RPMI8226 (cell line): ENCODE measurements around the gene TBPL1.
"Not testable (repeated sequence)": the region's sequence is repeated elsewhere in the genome, so short reads cannot be mapped to it uniquely, and the experiment has no call there.

Source experiments
- DNase-seq: peaks from one replicate; pipeline ENCODE4 v3.0.0-alpha.2; 2015

Gene TBPL1

GRCh38 chr6:133954657-133955576, 1.9 kb downstream of the TBPL1 start:
- no peak for DNase-seq

DNA sequence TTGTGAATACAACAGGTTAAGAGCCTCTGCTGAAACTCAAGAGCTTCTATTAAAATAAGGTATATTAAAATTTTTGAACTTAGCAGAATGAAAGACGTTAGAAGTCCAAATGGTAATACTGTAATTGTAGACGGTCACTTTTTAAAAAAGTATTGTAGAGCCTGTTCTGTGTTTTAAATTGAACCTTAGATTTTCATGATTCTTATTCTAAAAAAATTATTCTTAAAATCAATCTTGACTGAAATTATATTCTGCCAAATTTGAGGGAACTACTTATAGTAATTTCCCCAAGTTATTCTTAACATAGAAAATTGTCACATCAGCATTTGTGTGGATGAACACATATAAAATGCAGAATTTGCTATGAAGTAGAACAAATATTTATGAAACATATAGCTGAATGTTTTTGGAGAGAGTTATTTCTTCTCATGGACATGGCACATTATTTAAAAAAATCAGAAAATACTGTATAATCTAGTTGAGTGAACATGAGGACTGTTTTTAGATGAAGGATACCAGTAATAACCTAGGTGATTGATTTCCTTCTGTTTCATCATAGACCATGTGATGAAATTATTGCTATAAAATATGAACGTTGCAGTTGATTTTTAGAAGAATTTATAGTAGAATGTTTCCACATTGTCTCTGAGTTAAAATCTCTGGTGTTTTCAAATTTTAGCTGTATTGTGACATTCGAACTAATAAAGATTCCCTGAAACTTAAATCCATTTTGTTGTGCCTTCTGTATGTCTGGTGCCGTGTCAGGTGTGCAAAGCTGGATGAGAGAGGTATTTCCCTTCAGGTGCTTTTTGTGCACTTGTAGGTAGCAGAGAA, 2.8 kb downstream of the TBPL1 start:
- DNase-seq: no peak

DNA sequence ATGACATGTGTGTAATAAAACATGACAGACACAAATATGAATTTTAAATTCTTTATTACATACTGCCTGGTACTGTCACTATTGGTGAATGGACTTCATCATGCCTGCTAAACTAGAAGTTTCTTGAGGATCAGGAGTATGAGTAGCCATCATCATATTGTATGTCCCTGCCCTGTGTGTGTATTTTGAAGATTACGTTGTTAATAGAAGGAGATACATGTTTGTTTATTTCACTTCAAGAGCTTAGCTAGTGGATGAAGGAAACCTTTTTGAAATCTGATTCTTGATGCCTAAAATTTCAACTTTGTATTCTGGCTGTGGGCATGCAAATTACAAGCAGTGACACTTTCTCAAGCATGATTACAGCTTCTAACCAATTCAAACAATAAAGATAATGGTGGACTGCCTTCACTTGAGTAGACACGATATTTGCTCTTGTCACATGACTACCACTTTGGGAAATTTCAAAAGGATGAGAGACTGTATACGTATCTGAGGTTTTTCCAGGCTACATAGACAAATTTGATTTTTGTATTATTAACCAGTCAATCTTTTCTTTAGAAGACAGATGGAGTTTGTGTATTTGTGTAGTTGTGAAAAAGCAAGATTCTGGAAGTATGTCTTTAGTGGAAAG, 3.5 kb downstream of the TBPL1 start:
- DNase-seq: no peak

DNA sequence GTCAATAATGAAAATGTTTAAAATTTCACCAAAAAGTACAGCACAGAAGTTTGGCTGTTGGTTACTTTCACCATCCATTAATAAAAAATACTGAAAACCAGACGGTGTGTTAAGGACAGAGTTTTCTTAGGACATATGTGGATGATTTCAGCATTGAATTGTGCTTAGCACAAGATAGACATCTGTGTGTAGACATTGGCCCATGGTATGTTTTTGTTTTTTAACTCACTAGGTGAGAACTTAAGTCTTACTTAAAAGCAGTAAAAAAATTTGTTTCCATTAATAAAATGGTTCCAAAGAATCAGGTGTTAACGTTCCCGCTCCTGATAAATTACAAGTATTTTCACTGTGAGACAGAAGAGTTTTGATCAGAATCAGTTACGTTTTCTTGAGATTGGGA, 4.2 kb downstream of the TBPL1 start:
- no peak for DNase-seq

GRCh38 chr6:133957780-133958242, 4.8 kb downstream of the TBPL1 start:
- no peak for DNase-seq

GRCh38 chr6:133958791-133959190, 5.8 kb downstream of the TBPL1 start:
- no peak for DNase-seq

DNA sequence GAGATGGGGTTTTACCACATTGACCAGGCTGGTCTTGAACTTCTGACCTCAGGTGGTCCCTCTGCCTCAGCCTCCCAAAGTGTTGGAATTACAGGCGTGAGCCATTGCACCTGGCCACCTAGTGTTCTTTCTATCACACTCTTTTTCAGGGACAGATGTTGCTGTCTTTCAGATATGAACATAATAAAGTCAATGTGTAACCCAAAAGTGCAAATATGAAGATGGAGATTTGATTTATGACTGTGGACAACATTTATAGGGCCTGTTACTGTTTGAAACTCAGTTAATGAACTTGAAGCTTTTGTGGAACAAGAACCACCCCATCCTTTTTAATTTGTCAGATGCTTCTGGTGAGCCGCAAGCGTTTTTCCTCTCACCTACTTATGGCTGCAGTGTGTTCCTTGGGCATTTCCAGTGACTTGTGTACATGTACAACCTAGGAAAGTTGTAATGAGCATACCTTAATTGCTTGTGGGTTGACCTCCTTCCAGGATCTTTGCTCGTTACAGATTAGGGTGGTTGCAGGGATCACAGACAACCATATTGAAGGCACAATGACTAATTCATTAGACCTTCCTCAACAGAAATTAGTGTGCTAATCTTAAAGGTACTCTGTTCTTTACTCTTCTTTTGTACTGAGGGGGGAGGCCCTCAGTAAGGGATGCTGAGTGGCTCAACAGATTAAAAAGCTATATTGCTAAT, 6.8 kb downstream of the TBPL1 start:
- DNase-seq: no peak

- no peak for DNase-seq
These were observed 8.8 kb downstream of the TBPL1 start for GRCh38 chr6:133961831-133962230.

DNA sequence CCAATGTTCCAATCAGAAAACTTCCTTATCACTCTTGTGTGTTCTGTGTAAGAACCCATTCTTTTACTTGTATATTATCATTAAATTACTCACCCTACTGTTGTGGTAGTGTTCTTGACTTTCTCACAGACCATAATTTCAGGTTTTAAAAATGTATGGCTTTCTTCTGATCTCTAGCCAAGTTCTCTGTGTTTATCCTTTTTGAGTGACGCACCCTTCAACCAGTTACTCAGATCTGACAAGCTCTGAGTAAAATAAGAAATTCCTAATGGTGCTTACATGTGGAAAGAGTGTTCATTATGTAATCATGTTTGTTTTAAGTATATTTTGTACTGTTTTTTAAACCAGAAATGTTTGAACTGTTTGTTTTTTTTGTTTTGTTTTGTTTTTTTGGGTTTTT, 11.0 kb downstream of the TBPL1 start:
- DNase-seq: no peak

DNA sequence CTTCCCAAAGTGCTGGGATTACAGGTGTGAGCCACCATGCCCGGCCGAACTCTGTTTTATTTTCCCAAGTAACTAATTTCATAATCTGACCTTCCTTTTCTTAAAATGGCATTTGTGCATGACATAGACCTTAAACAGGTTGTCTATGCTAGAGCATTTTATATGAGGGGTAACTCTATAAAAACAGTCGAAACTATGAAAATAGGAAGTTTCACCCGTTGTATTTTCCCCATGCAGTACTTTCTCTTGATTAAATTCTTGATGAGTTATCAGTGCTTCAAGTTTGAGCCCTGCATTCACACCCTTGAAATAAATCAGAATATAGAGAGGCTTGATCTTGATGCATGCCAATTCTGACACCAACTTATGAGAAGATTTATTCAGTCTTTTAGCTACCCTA, 11.7 kb downstream of the TBPL1 start:
- no peak for DNase-seq

DNA sequence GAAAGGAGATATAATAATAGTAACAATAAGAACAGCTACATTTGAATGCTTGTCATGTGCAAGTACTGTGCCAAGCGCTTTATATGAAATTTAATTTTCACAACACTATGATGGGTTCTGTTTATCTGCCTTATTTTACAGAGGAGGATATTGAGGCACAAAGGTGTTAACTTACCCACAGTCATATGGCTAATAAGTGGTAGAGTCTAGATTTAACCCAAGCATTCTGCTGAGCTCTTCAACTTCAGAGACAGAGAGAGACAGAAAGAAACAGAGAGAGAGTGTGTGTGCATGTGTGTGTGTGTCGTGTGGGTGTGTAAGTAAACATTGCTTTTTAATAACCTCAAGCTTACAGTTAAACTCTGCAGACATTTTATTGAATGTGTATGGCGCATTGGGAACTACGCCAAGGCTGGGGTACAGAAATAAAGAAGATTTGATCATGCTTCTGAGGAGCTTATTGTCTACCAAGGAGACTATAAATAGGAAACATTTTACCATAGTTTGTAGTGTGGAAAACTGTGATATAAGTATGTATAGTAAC, 12.9 kb downstream of the TBPL1 start:
- DNase-seq: no peak

DNA sequence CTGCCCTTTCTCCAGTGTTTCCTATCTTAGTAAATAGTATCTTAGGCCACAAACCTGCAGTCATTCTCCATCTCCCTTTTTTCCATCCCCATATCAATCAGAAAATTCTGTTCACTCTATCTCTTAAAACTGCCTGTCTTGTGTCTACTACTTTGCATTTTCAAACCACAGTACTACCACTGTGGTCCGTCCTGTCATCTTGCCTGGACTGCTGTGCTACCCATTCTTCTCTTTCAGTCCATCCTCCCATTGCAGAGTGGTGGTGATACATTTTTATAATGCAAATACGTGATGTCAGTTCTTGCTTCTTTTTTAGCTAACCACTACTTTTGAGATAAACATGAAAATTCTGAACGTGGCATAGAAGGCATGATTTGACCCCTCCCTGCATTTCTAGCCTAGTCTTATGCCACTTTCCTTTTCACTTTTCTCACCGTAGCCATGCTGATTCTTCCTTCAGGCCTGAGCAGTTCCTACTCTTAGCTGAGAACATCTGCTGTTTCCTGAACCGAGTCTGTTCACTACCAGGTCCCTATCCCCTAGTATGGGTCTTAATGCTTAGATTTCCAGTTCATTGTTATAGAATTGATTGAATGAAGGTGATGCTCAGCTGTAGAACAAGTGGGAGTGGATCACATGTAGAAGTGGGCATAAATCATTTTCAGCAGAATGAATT, 13.8 kb downstream of the TBPL1 start:
- no peak for DNase-seq

- no peak for DNase-seq
These were observed 14.3 kb downstream of the TBPL1 start for GRCh38 chr6:133967347-133967746.

GRCh38 chr6:133967835-133968234, 14.8 kb downstream of the TBPL1 start:
- DNase-seq: not testable (repeated sequence)

GRCh38 chr6:133969285-133969920, 16.4 kb downstream of the TBPL1 start:
- no peak for DNase-seq

GRCh38 chr6:133969921-133970295, 16.9 kb downstream of the TBPL1 start:
- DNase-seq: no peak

- DNase-seq: no peak
These were observed 18.8 kb downstream of the TBPL1 start for GRCh38 chr6:133971861-133972260.

- no peak for DNase-seq
These were observed 19.4 kb downstream of the TBPL1 start for GRCh38 chr6:133972388-133972787.

GRCh38 chr6:133973109-133973971, 20.3 kb downstream of the TBPL1 start:
- peak; percentile 37 for DNase-seq
